DND-41 (cell line): ENCODE results near the gene RNF32.

Experiments used
- CTCF ChIP-seq: IDR thresholded peaks from 2 replicates; pipeline ENCODE4 v1.5.1; 2012; ENCODE audit warnings: borderline replicate concordance, low read length, moderate library complexity, mild to moderate bottlenecking; ENCODE audit not compliant: poor library complexity, severe bottlenecking; ENCODE audit errors: extremely low read depth
- EZH2 ChIP-seq: IDR thresholded peaks from 3 replicates; pipeline ENCODE4 v1.6.1; 2012; ENCODE audit warnings: borderline replicate concordance, low read depth, mild to moderate bottlenecking, moderate library complexity, low read length, inconsistent platforms; ENCODE audit not compliant: severe bottlenecking

- TF ChIP-seq CTCF (no peak), EZH2 (no peak)
Observed at GRCh38 chr7:156680281-156680680, 39.7 kb downstream of the RNF32 start.
